SKM-1 treated with dmso at 0.1 percent for 144 hours (cell line): ENCODE results near the gene CAMK2D.

ENCODE experiments used
- DNase-seq: peaks from one replicate; lab custom pipeline; 2025; ENCODE audit not compliant: unreplicated experiment; lab: John Stamatoyannopoulos, UW

The CAMK2D gene

GRCh38 chr4:113576947-113577678, 184.4 kb downstream of the CAMK2D start:
- DNase-seq: no peak

- no peak for DNase-seq
Measured at GRCh38 chr4:113575401-113575800, 186.1 kb downstream of the CAMK2D start.

- DNase-seq: no peak
Measured at GRCh38 chr4:113574636-113575103, 186.9 kb downstream of the CAMK2D start.

GRCh38 chr4:113572620-113573019, 188.9 kb downstream of the CAMK2D start:
- no peak for DNase-seq

- no peak for DNase-seq
Measured at GRCh38 chr4:113566015-113566795, 195.3 kb downstream of the CAMK2D start.

GRCh38 chr4:113565702-113566012, 195.9 kb downstream of the CAMK2D start:
- no peak for DNase-seq

GRCh38 chr4:113564493-113564892, 197.0 kb downstream of the CAMK2D start:
- no peak for DNase-seq

GRCh38 chr4:113563691-113564378, 197.7 kb downstream of the CAMK2D start:
- no peak for DNase-seq

- no peak for DNase-seq
Measured at GRCh38 chr4:113561758-113562157, 199.8 kb downstream of the CAMK2D start.

GRCh38 chr4:113561092-113561491, 200.4 kb downstream of the CAMK2D start:
- DNase-seq: no peak

- no peak for DNase-seq
Measured at GRCh38 chr4:113560579-113560978, 201.0 kb downstream of the CAMK2D start.

- no peak for DNase-seq
Measured at GRCh38 chr4:113559947-113560346, 201.6 kb downstream of the CAMK2D start.

GRCh38 chr4:113556382-113557134, 205.0 kb downstream of the CAMK2D start:
- DNase-seq: no peak

GRCh38 chr4:113555868-113556267, 205.7 kb downstream of the CAMK2D start:
- DNase-seq: peak; percentile 2

GRCh38 chr4:113553082-113553481, 208.5 kb downstream of the CAMK2D start:
- no peak for DNase-seq

GRCh38 chr4:113550510-113550909, 211.0 kb downstream of the CAMK2D start:
- no peak for DNase-seq

- DNase-seq: no peak
Measured at GRCh38 chr4:113548303-113548702, 213.2 kb downstream of the CAMK2D start.

GRCh38 chr4:113547487-113548042, 214.0 kb downstream of the CAMK2D start:
- peak; percentile 72 for DNase-seq

GRCh38 chr4:113541933-113542332, 219.6 kb downstream of the CAMK2D start:
- DNase-seq: no peak

- no peak for DNase-seq
Measured at GRCh38 chr4:113540859-113541258, 220.7 kb downstream of the CAMK2D start.

- DNase-seq: no peak
Measured at GRCh38 chr4:113539408-113539807, 222.1 kb downstream of the CAMK2D start.
